Measurements from ENCODE around the gene NSMCE4A. TPM values are rescaled to one million over a fixed set of nuclear protein-coding genes. Genes with fewer than 3 reads are reported as not detected.

Gene NSMCE4A
- total and polyA plus RNA-seq, 2 donors (not counting 1 experiment from before 2014, with no cell fraction given): 89.7 to 92.4 TPM

GRCh38 chr10:121927318-121927840 is 47.6 kb downstream of the NSMCE4A start:
- Histone ChIP-seq H3K27ac (ENCODE audit: low read length in 2 of 2) (peak overlapping the region; percentile 56 to 97), H3K36me3 (replicated peaks in 1 of 2; ENCODE audit: control extremely low read depth in 1 of 2, control insufficient read depth in 1 of 2, extremely low read depth in 1 of 2, insufficient read depth in 2 of 2, low read length in 1 of 2) (no peaks in the 10 kb centered on the region), H3K27me3 (replicated peaks in 1 of 4; ENCODE audit: control extremely low read depth in 1 of 4, control insufficient read depth in 3 of 4, insufficient read depth in 4 of 4, low read length in 3 of 4) (no peaks in the 10 kb centered on the region), H3K4me1 (ENCODE audit: control insufficient read depth in 2 of 2, insufficient read depth in 2 of 2, low read length in 2 of 2) (peaks cover 10 to 16% of the 10 kb centered on the region in 2 donors), H4K20me1 (ENCODE audit: control insufficient read depth, insufficient read depth, low read length, poor library complexity, severe bottlenecking) (no peaks in the 10 kb centered on the region), H3K4me2 (replicated peaks; ENCODE audit: low read depth, low read length, poor library complexity, severe bottlenecking) (peak overlapping the region; percentile 90), H2AFZ (ENCODE audit: insufficient read depth, low read depth, low read length, poor library complexity, severe bottlenecking) (peak overlapping the region; percentile 99), H3K79me2 (ENCODE audit: control insufficient read depth, insufficient read depth, low read length) (peaks cover 41% of the 10 kb centered on the region), H3K4me3 (ENCODE audit: control extremely low read depth in 1 of 5, extremely low read depth in 1 of 5, insufficient read depth in 1 of 5, low read depth in 2 of 5, low read length in 4 of 5) (peak overlapping the region; percentile 71 to 99 (median 82)), H3K9me3 (ENCODE audit: control extremely low read depth in 1 of 3, control insufficient read depth in 2 of 3, insufficient read depth in 1 of 3, low read length in 2 of 3) (no peaks in the 10 kb centered on the region), H3K9ac (ENCODE audit: low read length) (peak overlapping the region; percentile 99)
- TF ChIP-seq CTCF (IDR thresholded peaks at IDR 0.05) (no peak), EZH2 (IDR thresholded peaks at IDR 0.05; ENCODE audit: borderline replicate concordance, insufficient read depth, low read depth, low read length, poor library complexity, severe bottlenecking) (no peak)
- H3K27ac Mint-ChIP-seq: peak overlapping the region; percentile 94
- intact Hi-C loops (cut with micrococcal nuclease): loop anchor here (5.0 kb wide), 1 partner anchor 1225 kb away; the partner anchor contains the start of gene BUB3
- CTCF ChIA-PET: interaction anchor here (0.6 kb wide), 1 partner anchor 48 kb away, joined by 3 read pairs; no protein-coding TSS in a partner anchor
- no peaks in the 10 kb centered on the region for H3K27me3 Mint-ChIP-seq
- peak overlapping the region; percentile 96 for H3K4me3 Mint-ChIP-seq
- POLR2A ChIA-PET: interaction anchor here (2.0 kb wide), 1 partner anchor 48 kb away, joined by 7 read pairs; the partner anchor contains the start of gene NSMCE4A
- H3K4me1 Mint-ChIP-seq: peaks cover 19% of the 10 kb centered on the region
- H3K9me3 Mint-ChIP-seq (ENCODE audit: insufficient read depth): no peaks in the 10 kb centered on the region
- no peak for DNase-seq
- WGBS (ENCODE audit: insufficient coverage): under 1% methylated on average over 48 of the region's 48 CpGs
- ATAC-seq (ENCODE audit: low read depth): peak; percentile 37

GRCh38 chr10:121926671-121927317 is 48.2 kb downstream of the NSMCE4A start:
- no peak for DNase-seq
- ChIA-PET CTCF (interaction anchor here (0.6 kb wide), 1 partner anchor 49 kb away, joined by 3 read pairs; no protein-coding TSS in a partner anchor), POLR2A (interaction anchor here (2.0 kb wide), 1 partner anchor 49 kb away, joined by 7 read pairs; the partner anchor contains the start of gene NSMCE4A)
- no peaks in the 10 kb centered on the region for H4K20me1 ChIP-seq (ENCODE audit: control insufficient read depth, insufficient read depth, low read length, poor library complexity, severe bottlenecking)
- Mint-ChIP-seq H3K9me3 (ENCODE audit: insufficient read depth) (no peaks in the 10 kb centered on the region), H3K4me3 (peak overlapping the region; percentile 96), H3K27ac (peak overlapping the region; percentile 94), H3K27me3 (no peaks in the 10 kb centered on the region), H3K4me1 (peaks cover 19% of the 10 kb centered on the region)
- intact Hi-C loops (cut with micrococcal nuclease): loop anchor here (5.0 kb wide), 1 partner anchor 1226 kb away; the partner anchor contains the start of gene BUB3
- H3K9me3 ChIP-seq (ENCODE audit: control extremely low read depth in 1 of 3, control insufficient read depth in 2 of 3, insufficient read depth in 1 of 3, low read length in 2 of 3): no peaks in the 10 kb centered on the region
- H3K4me3 ChIP-seq (ENCODE audit: control extremely low read depth in 1 of 5, extremely low read depth in 1 of 5, insufficient read depth in 1 of 5, low read depth in 2 of 5, low read length in 4 of 5): peak overlapping the region; percentile 71 to 99 (median 82)
- ATAC-seq (ENCODE audit: low read depth): no peak
- TF ChIP-seq CTCF (IDR thresholded peaks at IDR 0.05): no peak
- no peak for TF ChIP-seq EZH2 (IDR thresholded peaks at IDR 0.05; ENCODE audit: borderline replicate concordance, insufficient read depth, low read depth, low read length, poor library complexity, severe bottlenecking)
- H3K27me3 ChIP-seq (replicated peaks in 1 of 4; ENCODE audit: control extremely low read depth in 1 of 4, control insufficient read depth in 3 of 4, insufficient read depth in 4 of 4, low read length in 3 of 4): no peaks in the 10 kb centered on the region
- peak overlapping the region; percentile 99 for H2AFZ ChIP-seq (ENCODE audit: insufficient read depth, low read depth, low read length, poor library complexity, severe bottlenecking)
- no peaks in the 10 kb centered on the region for H3K36me3 ChIP-seq (replicated peaks in 1 of 2; ENCODE audit: control extremely low read depth in 1 of 2, control insufficient read depth in 1 of 2, extremely low read depth in 1 of 2, insufficient read depth in 2 of 2, low read length in 1 of 2)
- 0% methylated on average over 14 of the region's 20 CpGs for WGBS (ENCODE audit: insufficient coverage)
- H3K79me2 ChIP-seq (ENCODE audit: control insufficient read depth, insufficient read depth, low read length): peaks cover 41% of the 10 kb centered on the region
- H3K4me1 ChIP-seq (ENCODE audit: control insufficient read depth in 2 of 2, insufficient read depth in 2 of 2, low read length in 2 of 2): peaks cover 10 to 16% of the 10 kb centered on the region in 2 donors
- H3K27ac ChIP-seq (ENCODE audit: low read length in 2 of 2): peak overlapping the region in 1 of 2 donors; percentile 97
- H3K9ac ChIP-seq (ENCODE audit: low read length): peak overlapping the region; percentile 99
- peak overlapping the region; percentile 90 for H3K4me2 ChIP-seq (replicated peaks; ENCODE audit: low read depth, low read length, poor library complexity, severe bottlenecking)

Measured in B cell (primary cell).